ENCODE data around the gene HELT. TPM values are rescaled to one million over a fixed set of nuclear protein-coding genes. Genes with fewer than 3 reads are reported as not detected.

Gene HELT
- total RNA-seq, 1 donor from 2014 or later: not detected

DNA sequence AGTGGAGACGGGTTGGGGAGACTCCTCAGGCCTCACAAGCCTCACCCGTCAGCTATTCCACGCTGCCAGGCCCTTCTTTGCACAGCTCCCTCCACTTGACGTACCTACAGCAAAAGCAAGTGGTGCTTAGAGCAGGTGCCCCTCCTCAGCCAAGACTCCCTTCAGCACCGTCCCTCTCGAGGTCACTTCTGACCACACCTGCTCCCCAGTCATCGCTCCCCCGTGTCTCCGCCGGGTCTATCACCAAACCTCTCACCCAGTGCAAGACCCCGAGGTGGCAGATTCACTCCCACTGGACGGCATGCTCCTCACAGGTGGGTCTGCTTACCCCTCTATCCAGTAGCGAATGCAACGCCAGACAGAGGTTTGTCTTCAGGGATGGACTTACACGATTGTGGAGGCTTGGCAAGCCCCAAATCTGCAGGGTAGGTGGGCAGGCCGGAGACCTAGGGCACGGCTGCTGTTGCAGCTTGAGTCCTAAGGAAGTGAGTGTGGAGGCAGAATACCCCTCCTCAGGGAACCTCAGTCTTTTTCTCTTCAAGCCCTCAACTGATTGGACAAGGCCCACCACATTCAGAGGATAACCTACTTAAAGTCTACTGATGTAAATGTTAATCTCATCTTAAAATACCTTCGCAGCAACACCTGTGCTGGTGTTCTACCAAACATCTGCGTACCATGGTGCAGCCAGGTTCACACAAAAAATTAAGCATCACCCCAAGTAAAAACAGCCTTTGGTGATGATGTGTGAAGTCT, 14.5 kb upstream of the HELT start:
- ChIA-PET CTCF (interaction anchor here (0.9 kb wide), 1 partner anchor 131 kb away, joined by 3 read pairs; no protein-coding TSS in a partner anchor), POLR2A (no interaction called here)
- no peak for ATAC-seq (ENCODE audit: low read depth)
- H3K27me3 Mint-ChIP-seq: peaks cover 35% of the 10 kb centered on the region
- H3K4me1 Mint-ChIP-seq: peaks cover 9% of the 10 kb centered on the region
- TF ChIP-seq, protein P1, sequence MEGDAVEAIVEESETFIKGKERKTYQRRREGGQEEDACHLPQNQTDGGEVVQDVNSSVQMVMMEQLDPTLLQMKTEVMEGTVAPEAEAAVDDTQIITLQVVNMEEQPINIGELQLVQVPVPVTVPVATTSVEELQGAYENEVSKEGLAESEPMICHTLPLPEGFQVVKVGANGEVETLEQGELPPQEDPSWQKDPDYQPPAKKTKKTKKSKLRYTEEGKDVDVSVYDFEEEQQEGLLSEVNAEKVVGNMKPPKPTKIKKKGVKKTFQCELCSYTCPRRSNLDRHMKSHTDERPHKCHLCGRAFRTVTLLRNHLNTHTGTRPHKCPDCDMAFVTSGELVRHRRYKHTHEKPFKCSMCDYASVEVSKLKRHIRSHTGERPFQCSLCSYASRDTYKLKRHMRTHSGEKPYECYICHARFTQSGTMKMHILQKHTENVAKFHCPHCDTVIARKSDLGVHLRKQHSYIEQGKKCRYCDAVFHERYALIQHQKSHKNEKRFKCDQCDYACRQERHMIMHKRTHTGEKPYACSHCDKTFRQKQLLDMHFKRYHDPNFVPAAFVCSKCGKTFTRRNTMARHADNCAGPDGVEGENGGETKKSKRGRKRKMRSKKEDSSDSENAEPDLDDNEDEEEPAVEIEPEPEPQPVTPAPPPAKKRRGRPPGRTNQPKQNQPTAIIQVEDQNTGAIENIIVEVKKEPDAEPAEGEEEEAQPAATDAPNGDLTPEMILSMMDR (IDR thresholded peaks at IDR 0.05): no peak
- no peak overlapping the region for H3K4me3 Mint-ChIP-seq
- H3K9me3 Mint-ChIP-seq: no peaks in the 10 kb centered on the region
- no peaks in the 10 kb centered on the region for H3K36me3 Mint-ChIP-seq (ENCODE audit: low read depth)
- intact Hi-C loops (cut with micrococcal nuclease): loop anchor here (2.0 to 10.0 kb wide), 2 partner anchors 301 to 1033 kb away; no protein-coding TSS in a partner anchor
- H3K27ac Mint-ChIP-seq: no peak overlapping the region
- DNase-seq: no peak

DNA sequence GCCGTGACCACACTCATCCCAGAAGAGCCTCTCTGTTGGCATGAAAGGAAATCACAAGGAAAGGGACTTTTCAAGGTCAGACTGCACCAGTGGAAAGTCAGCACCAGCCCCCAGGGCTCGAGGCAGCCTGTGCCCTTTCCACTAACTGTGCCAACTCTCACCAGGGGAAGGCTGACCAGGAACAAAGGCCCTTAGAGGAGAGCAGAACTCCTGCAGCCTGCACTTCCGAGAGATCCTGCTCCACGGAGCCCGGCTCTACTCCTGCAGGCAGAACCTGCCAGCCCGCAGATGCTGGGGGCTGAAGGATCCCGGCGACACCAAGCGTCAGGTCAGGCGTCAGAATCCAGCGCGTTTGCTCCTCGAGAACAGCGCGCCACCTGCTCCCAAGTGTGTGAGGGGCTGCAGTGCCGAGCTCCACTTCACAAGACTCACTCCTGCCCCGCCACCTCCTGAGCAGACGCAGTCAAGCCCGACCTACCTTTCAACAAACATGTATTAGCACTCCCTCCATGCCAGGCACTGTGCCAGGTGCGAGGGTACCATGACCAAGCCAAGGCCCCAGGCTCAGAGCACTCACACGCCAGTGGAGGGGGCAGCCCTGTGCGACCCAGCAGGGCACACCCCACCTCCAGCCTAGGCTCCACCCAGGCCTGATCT, 13.6 kb upstream of the HELT start:
- ATAC-seq (ENCODE audit: low read depth) (peak; percentile 56), DNase-seq (no peak)
- H3K36me3 Mint-ChIP-seq (ENCODE audit: low read depth): no peaks in the 10 kb centered on the region
- H3K9me3 Mint-ChIP-seq: no peaks in the 10 kb centered on the region
- no peak overlapping the region for H3K27ac Mint-ChIP-seq
- H3K4me1 Mint-ChIP-seq: peaks cover 9% of the 10 kb centered on the region
- peak overlapping the region; percentile 48 for H3K4me3 Mint-ChIP-seq
- ChIA-PET POLR2A (no interaction called here), CTCF (interaction anchor here (1.0 to 2.3 kb wide), 4 partner anchors 129 to 593 kb away, joined by 5 to 8 read pairs (median 6); no protein-coding TSS in a partner anchor)
- H3K27me3 Mint-ChIP-seq: peaks cover 44% of the 10 kb centered on the region
- TF ChIP-seq, protein P1 (IDR thresholded peaks at IDR 0.05): no peak
- intact Hi-C loops (cut with micrococcal nuclease): loop anchor here (1.0 to 10.0 kb wide), 7 partner anchors 92 to 1162 kb away; no protein-coding TSS in a partner anchor

DNA sequence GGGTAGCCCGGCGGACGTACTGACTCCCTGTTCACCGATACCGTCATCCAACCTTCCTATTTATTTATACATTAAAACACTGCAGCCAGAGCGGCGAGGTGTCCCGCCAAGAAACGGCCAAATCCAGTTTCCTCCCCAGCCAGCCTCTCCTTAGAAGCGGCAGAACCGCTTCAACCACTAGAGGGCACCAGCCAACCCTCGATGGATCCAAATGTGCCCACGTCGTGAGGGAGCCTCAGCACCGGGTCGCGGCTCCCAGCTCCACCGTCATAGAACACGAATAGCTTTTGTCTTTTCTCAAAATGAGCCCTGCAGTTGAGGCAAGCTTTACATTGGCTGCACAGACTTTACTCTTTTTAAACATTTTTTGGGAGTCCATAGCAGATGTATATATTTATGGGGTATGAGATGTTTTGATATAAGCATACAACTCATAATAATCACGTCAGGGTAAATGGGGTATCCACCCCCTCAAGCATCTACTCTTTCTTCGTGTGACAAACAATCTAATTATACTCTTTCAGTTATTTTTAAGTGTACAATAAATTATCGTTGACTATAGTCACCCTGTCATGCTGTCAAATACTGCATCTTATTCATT, 13.0 kb upstream of the HELT start:
- ATAC-seq (ENCODE audit: low read depth): peak; percentile 90
- peak; percentile 60 for DNase-seq
- TF ChIP-seq, protein P1 (IDR thresholded peaks at IDR 0.05): peak; percentile 80
- Mint-ChIP-seq H3K4me3 (peak overlapping the region; percentile 48), H3K27ac (no peak overlapping the region), H3K9me3 (no peaks in the 10 kb centered on the region), H3K4me1 (peaks cover 9% of the 10 kb centered on the region), H3K36me3 (ENCODE audit: low read depth) (no peaks in the 10 kb centered on the region), H3K27me3 (peaks cover 51% of the 10 kb centered on the region)
- intact Hi-C loops (cut with micrococcal nuclease): loop anchor here (1.0 to 10.0 kb wide), 7 partner anchors 91 to 1163 kb away; no protein-coding TSS in a partner anchor
- CTCF ChIA-PET: interaction anchor here (0.7 to 2.3 kb wide), 5 partner anchors 129 to 593 kb away, joined by 3 to 8 read pairs (median 6); no protein-coding TSS in a partner anchor
- POLR2A ChIA-PET: no interaction called here

DNA sequence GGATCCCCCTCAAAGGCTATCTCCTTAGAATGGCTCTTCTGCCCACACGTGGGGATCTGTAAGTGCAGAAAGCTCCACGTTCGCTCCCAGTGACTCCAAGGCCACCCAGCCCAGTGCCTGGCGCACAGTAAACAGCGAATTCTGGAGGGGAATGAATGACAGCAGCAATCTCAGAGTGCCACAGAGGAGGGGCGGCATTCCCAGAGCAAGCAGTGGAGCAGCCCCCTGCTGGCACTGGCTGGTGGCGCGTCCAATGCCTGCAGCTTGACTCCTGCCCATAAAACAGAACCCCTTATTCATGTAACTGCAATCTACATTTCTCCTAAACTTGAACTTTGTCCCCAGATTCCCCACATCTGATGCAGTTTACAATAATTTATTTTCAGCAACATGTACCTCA, 6.9 kb upstream of the HELT start:
- no peaks in the 10 kb centered on the region for H3K9me3 Mint-ChIP-seq
- no peak overlapping the region for H3K27ac Mint-ChIP-seq
- ATAC-seq (ENCODE audit: low read depth): no peak
- intact Hi-C loops (cut with micrococcal nuclease): loop anchor here (1.0 to 10.0 kb wide), 2 partner anchors 266 to 1107 kb away; partner anchors contain the start of gene STOX2
- CTCF ChIA-PET: interaction anchor here (0.9 to 2.9 kb wide), 3 partner anchors 13 to 265 kb away, joined by 3 to 15 read pairs (median 3); no protein-coding TSS in a partner anchor
- H3K4me1 Mint-ChIP-seq: peaks cover 3% of the 10 kb centered on the region
- H3K4me3 Mint-ChIP-seq: no peak overlapping the region
- TF ChIP-seq, protein P1 (IDR thresholded peaks at IDR 0.05): no peak
- H3K27me3 Mint-ChIP-seq: peaks cover 67% of the 10 kb centered on the region
- H3K36me3 Mint-ChIP-seq (ENCODE audit: low read depth): no peaks in the 10 kb centered on the region
- DNase-seq: no peak
- POLR2A ChIA-PET: no interaction called here

Measured in activated B cell treated with CpG ODN at 0.5 μM for 24 hours (primary cell).